Measurements from ENCODE around the gene PTPN22.

The PTPN22 gene

DNA sequence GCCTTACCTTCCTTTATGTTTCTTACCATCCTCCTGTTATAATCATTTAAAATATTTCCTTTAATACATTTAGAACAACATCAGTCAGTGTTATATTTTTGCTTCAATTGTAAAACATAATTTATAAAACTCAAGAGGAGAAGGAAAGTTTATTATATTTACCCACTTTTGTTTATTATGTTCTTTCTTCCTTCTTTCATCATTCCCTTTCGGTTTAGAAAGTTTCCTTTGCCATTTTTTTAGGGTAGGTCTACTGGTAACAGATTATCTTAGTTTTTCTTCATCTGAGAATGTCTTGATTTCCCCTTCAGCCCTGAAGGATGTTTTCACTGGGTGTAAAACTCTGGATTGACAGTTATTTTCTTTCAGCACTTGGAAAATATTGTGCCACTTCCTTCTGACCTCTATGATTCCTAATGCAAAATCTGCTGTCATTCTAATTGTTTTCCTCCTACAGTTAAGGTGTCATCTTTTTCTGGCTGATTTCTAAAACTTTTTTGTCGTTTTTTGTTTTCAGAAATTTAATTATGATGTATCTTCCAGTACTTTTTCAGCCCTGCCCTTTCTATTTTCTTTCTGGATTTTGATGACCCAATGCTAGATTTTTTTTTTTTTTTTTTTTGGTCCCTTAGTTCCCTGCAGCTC is 25.0 kb downstream of the PTPN22 start:
- DNase-seq: no peak

DNA sequence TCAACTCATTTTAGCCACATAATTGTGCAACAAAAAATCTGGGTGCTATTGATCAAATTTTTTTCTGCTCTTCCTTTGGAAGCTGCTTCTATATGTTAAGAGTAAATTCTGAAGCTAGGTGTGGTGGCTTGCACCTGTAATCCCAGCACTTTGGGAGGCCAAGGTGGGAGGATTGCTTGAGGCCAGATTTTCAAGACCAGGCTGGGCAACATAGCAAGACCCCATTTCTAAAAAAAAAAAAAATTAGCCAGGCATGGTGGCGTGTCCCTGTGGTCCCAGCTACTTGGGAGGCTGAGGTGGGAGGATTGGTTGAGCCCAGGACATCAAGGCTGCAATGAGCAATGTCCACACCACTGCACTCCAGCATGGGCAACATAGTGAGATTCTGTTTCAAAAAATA is 35.0 kb downstream of the PTPN22 start:
- no peak for DNase-seq

DNA sequence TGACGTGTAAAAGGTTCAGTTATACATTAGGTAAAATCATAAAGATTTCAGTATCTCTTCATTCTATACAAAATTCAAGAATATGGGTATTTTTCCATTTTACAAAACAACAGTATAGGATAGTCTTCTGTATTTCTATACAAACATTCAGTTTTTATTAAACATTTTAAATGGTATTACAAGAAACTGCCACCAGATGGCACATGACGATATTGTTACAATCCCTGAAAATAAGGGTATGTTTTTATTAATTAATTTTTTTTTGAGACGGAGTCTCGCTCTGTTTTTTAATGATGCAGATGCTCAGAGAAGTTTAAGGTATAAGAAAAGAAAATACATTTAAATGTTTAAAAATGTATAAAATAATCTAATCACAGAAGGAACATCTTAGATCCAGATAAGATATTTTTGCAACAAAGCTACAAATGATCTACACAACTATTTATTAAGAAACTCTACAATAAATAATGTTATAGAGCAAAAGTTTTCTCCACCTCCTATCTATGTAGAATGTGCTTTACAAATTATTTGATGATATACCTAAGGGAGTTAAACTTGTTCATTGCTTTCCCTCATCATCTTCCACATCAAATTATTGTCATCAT is 35.7 kb downstream of the PTPN22 start:
- peak; percentile 23 to 72 for DNase-seq

GRCh38 chr1:113834716-113835115 is 36.8 kb downstream of the PTPN22 start:
- DNase-seq: no peak

DNA sequence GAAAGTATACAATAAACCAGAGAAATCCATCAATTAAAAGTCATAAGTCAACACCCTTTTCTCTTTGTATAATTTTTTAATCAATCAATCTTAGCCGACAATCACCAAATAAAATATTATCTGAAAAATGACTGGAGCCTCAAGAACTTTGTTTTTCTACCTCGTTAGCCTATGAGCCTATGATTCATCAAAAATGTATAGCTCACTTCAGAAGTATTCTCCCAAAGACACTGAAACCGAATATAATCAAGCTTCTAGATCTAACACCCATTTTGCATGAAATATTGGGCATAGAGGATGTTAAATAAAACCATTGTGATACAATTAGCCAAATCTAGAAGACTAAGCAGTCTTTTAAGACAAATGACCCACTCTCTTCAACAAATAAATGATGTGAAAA is 41.5 kb downstream of the PTPN22 start:
- DNase-seq: no peak

- DNase-seq: no peak
These were observed 49.6 kb downstream of the PTPN22 start for GRCh38 chr1:113821916-113822315.

DNA sequence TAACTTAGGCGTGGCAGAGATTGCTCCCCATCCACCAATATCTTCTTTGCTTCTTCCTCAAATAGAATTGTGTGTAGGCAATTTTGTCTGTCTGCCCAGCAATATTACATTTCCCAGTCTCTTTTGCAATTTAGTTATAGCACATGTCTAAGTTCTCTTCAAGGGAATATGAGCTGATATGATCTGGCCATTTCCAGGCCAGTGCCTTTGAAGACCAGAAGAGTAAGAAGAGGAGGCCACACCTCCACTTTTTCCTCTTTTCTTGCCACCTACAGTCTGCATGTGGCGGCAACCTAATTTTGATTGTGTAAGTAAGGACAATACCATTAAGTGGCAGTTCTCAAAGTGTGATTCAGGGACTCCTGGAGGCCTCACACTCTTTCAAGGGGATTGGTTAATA is 52.9 kb downstream of the PTPN22 start:
- no peak for DNase-seq

GRCh38 chr1:113813218-113813617 is 58.3 kb downstream of the PTPN22 start:
- no peak for DNase-seq

GRCh38 chr1:113812661-113813135 is 58.8 kb downstream of the PTPN22 start:
- peak in 1 of 2 experiments; percentile 48 for DNase-seq

- DNase-seq: peak; percentile 99 to 100
These were observed 59.4 kb downstream of the PTPN22 start, which contains the start of gene RSBN1 for GRCh38 chr1:113811888-113812660. TSS of gene RSBN1 (minus strand) at chr1:113812476. CDS start at chr1:113812412, 64 bp downstream.

DNA sequence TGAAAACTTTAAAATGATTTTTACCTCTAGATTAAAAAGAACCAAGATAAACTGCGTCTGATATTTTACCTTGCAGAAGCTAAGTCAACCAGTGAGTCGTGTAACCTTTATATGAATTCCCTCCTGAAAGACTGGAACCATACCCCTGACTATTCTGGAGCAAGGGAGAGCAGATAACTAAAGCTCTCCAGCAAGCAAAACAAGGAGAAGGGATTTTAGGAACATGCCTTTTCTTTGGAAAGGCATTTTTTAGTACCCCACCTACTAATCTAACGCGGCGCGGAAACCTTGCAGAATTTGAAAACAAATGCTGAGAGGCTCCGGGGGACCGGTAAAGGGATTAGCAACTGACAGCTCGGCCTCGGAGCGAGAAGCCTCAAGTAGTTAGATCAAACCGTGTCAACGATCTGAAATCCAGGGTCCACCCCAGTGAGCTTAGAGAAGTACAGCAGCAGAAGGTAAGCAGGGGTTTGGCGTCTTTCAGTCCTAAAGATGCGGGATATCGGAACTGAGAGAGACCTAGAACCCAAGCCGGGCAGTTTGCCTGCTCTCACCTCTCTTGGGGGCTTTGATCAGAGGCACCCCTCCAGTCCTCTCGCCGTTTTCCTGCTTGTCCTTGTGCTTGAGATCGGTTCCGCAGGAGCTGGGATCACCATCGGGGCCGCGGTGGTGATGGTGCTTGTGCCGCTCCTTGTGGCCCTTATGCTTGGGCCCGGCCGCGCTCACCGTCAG is 60.2 kb downstream of the PTPN22 start:
- DNase-seq: peak; percentile 78 to 83

DNA sequence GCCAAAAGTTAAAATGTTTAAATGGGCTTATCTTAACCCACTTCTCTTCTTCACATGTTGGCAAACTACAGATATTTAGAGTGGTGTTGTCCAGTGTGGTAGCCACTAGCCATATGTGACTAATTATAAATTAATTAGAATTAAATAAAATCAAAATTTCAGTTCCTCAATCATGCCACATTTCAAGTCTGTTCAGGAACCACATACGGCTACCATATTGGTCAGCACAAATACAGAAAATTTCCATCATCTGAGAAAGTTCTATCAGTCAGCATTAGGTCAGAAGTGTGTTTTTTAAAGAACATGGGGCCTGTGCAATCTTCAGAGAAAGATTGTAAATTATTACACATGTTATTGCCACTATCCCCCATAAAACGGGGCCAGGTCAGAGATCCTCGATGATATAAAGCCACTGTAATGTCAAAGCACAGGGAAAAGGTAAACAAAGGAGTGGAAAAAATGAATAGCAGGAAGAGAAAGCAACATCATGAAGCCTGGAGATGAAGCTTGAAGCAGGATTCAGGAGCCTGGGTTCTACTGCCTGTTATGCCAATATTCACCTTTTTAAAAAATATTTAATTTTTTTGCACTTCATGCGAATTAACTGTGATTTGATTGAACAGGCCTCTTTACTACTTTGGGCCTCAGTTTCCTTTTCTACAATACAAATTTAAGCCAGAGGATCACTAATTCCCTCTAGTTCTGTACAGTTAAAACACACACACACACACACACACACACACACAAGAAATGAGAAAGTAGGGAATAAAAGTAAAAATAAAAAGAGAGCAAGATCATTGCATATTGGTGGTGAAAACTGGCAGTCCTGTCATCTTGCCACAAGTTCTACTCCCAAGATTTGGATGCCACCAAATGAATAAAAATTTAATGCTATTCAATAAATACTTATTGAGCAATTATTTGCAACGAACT is 61.6 kb downstream of the PTPN22 start:
- no peak for DNase-seq

- DNase-seq: no peak
These were observed 62.9 kb downstream of the PTPN22 start for GRCh38 chr1:113808450-113809195.

GRCh38 chr1:113805639-113806038 is 65.9 kb downstream of the PTPN22 start:
- no peak for DNase-seq

- no peak for DNase-seq
These were observed 66.3 kb downstream of the PTPN22 start for GRCh38 chr1:113805256-113805531.

- no peak for DNase-seq
These were observed 66.9 kb downstream of the PTPN22 start for GRCh38 chr1:113804421-113805255.

DNA sequence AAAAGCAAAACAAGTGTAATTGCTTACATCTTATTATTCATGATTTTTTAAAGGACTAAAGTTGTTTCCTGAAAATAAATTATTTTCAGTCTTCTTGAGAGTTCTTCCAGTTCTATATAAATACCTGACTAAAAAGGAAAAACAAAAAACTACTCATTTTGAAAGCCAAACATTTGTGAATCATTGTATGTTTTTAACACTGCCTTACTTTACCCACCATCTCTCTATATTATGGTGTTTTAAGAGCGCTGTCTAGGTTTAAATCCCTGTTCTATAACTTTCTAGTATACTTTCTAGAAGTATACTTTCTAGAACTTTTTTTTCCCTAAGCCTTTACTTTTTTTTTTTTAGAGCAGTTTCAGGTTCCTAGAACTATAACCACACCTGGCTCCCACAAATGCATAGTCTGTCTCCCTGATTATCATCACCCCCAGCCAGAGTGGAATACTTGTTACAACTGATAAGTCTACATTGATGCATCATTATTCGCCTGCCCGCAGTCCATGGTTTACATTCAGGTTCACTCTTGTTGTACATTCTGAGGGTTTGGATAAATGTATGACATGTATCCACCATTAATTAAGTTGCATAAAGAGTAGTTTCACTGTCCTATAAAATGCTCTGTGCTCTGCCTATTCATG is 69.0 kb downstream of the PTPN22 start:
- DNase-seq: no peak

DNA sequence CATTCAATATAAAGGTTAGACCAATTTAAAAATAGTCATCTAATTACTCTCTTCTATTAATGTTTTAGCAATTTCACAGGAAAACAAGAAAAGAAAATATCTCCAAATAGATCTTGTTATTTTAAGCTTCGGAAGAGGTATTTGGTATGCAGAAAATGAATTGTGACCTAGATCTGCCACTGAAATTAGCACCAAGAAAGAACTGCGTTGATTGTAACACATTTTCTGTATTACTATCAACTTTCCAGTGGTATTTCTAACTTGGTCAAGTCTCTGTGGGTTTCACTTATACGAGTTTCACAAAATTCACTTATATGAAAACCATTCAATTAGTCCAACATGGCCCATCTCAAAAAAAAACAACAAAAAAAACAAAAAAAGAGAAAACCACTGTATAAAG is 71.0 kb downstream of the PTPN22 start:
- no peak for DNase-seq

DNA sequence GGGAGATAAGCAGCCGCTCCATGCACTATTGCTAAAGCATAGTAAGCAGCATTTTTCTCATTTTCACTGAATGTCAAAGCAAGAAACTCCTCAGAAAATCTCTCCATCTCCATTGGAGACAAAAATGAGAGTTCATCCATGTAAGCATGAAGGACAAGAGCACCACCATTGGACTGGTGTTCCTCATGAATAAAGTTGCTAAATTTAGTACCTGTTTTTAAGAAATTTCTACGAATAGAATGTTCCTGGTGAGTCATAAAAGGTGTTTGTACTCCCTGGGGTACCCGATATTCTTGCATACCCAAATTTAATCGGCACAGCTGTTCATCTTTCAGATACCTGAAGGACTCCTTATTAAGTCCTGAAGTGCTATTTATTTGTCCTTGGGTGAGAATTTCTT is 74.0 kb downstream of the PTPN22 start:
- no peak for DNase-seq

Measured in NCI-H526 (cell line).